Body of pancreas (tissue), 4 donors: ENCODE measurements around the gene HSD3B7.

Experiments used
- POLR2A ChIP-seq, 3 donors: fragments of 450-650 bp; IDR thresholded peaks; one replicate each; pipeline ENCODE4 v1.6.1; 2016; ENCODE audit warnings: antibody characterized with exemption in 3 of 3, mild to moderate bottlenecking in 2 of 3
- TF ChIP-seq, protein P1 (sequence below), 7 experiments: fragments of 450-650 bp in 4 of 7; fragments of 200-600 bp in 3 of 7; sonication (generic) in 3 of 7; IDR thresholded peaks; one replicate each; pipeline ENCODE4 v1.5.1; 2016 to 2019; ENCODE audit warnings: antibody characterized with exemption in 7 of 7

GRCh38 chr16:30972872-30973271 is 12.1 kb upstream of the HSD3B7 start:
- TF ChIP-seq, protein P1, sequence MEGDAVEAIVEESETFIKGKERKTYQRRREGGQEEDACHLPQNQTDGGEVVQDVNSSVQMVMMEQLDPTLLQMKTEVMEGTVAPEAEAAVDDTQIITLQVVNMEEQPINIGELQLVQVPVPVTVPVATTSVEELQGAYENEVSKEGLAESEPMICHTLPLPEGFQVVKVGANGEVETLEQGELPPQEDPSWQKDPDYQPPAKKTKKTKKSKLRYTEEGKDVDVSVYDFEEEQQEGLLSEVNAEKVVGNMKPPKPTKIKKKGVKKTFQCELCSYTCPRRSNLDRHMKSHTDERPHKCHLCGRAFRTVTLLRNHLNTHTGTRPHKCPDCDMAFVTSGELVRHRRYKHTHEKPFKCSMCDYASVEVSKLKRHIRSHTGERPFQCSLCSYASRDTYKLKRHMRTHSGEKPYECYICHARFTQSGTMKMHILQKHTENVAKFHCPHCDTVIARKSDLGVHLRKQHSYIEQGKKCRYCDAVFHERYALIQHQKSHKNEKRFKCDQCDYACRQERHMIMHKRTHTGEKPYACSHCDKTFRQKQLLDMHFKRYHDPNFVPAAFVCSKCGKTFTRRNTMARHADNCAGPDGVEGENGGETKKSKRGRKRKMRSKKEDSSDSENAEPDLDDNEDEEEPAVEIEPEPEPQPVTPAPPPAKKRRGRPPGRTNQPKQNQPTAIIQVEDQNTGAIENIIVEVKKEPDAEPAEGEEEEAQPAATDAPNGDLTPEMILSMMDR (IDR thresholded peaks at IDR 0.05): no peak
- no peak for TF ChIP-seq POLR2A (IDR thresholded peaks at IDR 0.05)
